HG03060 (cell line): ENCODE results near the gene CLCN1.
A peak's percentile ranks its signal among the peaks of the same experiment; 100 is the strongest.

ENCODE experiments used
- ATAC-seq: cut with Tn5 transposase; IDR thresholded peaks from one replicate; pipeline ENCODE4 v1.9.1; 2021; ENCODE audit warnings: low read depth, moderate number of reproducible peaks; ENCODE audit not compliant: unreplicated experiment

The CLCN1 gene

DNA sequence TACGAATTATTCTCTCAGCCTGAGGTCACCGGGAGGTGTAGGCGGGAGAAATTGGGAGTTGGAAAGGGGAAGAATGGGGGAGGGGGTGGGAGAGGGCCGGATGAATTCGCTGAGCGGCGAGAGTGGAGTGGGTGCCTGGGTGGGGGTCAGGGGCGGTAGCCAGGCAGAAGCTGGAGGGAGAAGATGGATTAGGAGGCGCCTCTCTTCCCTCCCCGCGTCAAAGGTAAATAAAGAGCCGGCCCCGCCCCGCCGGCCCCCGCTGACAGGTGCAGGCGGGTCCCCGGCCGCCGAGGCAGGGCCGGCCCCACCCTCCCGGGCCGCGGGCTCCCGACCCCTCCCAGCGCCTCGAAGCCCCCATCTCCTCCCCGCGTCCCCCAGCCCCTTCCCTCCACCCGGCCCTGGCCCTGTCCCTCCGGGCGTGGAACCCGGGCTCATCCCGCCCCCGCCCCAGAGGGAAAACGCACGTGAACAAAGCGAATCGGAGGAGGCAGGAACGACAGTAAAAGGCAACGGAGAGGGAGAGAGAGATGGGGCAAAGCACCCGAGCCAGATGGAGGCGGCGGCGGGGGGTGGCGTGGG lies 45.7 kb downstream of the CLCN1 start:
- no peak for ATAC-seq

DNA sequence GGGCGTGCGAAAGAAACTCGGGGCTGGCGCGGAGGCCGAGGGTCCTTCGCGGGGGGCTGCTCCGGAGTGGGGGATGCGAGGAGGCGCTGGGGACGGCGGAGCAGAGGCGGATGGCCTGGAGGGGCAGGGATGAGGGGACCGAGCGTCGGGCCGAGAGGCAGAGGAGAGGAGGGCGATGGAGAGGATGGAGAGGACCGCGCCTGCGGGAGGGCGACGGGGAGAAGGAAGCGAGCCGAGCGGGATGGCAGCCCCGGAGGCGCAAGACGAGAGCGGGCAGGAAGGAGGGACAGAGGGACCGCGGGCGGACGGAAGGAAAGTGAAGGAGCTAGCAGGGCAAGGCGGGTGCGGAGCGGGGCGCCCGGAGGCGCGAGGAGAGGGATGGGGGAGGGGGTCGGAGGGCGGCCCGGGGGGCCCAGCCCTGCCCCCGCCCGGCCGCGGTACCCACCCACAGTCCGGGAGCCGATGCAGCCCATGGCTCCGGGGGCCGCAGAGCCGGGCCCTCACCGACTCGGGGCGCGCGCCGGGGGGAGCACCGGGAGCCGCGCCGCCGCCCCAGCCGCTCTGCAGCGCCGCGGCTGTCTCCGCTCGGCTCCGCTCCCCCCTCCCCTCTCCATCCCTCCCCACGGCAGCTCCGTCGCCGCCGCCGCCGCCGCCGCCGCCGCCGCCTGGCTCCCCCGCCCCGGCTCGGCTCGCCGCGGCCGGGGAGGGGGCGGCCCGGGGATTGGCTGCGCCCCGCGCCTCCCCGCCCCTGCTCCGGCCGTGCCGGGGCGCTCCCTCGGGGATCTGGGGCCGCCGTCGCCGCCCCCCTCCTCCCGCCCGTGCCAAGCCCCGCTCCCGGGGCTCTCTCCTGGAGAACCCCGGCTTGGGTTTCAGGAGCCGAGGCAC lies 46.5 kb downstream of the CLCN1 start, which contains the start of gene FAM131B:
TSS of gene FAM131B (minus strand) at position 583 of the 885 bp plus-strand sequence. CDS start at position 473, 110 bp downstream.
- no peak for ATAC-seq

DNA sequence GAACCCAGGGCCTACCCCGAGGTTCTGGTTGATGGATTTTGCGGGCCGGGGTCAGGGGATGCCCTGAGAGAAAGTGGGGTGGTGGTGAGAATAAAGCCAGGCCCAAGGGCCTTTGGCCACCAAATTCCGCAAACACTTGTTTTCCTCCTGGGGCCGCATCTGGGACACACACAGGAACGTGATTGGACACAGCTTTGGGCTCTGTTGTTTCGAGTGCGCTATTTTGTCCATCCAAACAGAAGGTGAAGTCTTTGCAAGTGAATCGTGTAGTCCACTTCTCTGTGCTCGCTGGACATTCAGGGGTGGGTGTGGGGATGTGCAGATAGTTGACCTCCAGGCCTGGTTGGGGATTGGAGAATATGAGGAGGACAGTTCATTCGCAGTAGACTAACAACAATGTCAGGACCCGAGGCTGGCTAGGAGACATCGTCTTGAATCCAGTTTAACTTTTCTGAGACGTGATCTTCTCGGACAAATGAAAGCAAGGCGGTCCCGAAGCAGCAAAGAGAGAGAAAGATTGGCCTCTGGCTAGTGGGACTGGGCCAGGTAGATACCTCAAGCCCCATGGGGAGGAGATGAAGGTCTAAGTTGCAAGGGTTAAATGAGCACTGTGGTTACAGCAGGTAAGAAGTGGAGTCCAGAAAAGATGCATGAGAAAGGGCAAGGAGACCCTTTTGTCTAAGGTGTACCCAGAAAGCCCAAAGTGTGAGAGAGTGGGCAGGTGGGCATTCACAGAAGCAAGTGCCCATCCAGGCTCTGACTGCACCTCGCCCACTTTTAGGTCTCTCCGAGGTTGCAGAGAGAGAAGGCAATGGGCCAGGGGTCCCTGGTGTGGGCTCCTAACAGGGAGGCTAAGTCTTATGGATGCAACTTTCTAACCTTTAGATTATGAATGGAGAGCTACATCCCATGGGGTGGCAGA lies 47.4 kb downstream of the CLCN1 start:
- ATAC-seq, result no peak

- no peak for ATAC-seq
Measured at GRCh38 chr7:143367972-143368371, 52.1 kb downstream of the CLCN1 start.

GRCh38 chr7:143368387-143368786 lies 52.5 kb downstream of the CLCN1 start:
- ATAC-seq, result no peak

- ATAC-seq, result no peak
Measured at GRCh38 chr7:143369678-143370651, 54.1 kb downstream of the CLCN1 start.

GRCh38 chr7:143372070-143372469 lies 56.2 kb downstream of the CLCN1 start:
- no peak for ATAC-seq

DNA sequence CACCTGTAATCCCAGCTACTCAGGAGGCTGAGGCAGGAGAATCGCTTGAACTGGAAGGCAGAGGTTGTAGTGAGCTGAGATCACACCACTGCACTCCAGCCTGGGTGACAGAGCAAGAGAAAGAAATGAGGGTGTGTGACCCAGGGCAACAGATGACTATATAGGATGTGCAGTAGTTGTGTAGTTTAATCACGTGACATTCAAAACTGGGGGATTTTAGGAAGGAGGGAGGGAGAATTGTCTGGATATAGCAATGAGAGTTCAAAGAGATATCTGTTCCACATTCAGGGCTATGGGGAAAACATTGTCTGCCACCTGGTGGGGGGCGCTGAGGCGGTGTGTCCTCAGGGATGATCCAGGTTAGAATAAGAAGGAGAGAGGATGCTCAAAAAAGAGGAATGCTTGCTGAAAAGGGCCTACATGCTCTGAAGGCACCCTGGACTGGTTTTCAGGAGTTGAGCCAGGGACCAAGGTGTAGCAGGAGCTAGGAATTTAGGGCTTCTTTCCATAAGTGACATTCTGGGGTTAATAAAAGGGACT lies 57.4 kb downstream of the CLCN1 start:
- ATAC-seq, result no peak

DNA sequence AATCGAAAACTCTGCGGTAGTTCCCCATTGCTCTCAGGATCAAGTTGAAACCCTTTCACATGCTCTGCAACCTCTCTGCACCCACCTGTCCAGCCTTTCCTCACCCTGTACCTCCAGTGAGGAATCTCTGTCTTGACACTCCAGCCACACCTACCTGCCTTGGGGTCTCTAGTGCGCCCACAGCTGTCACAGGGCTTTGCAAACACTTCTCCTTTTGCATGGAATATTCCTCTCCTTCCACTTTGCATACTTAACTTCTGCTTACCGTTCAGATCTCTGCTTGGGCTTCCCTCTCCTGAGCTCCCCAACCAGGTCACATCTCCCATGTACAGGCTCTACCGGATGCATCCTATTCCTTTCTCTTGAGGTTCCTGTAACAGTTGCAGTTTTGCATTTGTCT lies 58.6 kb downstream of the CLCN1 start:
- no peak for ATAC-seq

- no peak for ATAC-seq
Measured at GRCh38 chr7:143375298-143376034, 59.6 kb downstream of the CLCN1 start.

DNA sequence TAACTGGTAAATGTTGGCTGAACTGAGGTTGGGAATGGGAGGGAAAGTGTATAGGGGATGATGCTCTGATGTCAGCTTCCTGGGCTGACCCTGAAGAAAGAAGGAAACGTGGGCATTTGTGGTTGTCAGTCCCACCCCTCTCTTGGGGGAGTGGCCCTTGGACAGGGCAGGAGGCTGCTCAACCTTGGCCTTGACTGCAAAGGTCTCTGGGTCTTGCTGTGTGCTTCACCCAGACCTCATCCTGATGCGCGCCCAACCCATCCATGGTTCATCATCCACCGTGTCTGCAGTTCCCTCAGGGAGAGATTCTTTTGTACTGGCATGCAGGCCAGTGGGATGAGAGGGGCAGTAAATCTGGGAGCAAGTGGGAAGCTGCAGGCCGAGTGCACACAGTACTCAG lies 60.5 kb downstream of the CLCN1 start:
- ATAC-seq, result no peak

GRCh38 chr7:143379611-143380259 lies 63.8 kb downstream of the CLCN1 start:
- ATAC-seq, result no peak

GRCh38 chr7:143380260-143380645 lies 64.3 kb downstream of the CLCN1 start:
- peak; percentile 3 for ATAC-seq

DNA sequence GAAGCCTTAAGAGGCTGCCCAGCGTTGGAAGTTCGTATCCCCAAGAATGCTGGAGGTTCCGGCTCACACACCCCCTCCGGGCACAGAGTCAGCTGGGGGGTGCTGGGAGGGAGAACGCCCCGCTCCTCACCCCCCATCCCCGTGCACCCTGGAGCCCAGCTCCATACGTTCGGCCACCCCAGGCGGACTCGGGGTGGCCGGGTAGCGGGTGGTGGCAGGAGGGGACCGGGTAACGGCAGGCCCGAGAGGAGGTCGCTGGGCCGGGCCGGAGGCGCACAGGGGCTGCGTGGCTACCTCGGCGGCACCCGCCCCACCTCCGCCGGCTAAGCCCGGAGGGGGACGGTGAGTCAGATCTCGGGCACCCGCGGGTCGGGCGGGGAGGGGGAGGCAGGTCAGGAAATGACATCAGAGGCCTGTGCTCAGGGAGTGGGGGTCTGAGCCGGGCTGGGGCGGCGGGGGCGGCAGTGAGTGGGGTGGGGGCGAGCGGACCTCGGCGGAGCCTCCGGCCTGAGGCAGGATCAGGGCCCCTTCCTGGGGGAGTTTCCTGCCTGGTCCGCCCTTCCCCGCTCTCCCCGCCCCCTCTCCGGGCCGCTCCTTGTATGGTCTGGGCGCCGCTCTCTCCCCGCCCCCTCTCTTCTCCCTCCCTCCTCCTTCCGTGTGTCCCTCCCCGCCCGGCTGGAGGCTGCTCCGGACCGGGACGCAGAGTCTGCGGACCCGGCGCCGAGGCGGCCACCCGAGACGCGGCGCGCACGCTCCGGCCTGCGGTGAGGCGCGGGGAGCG lies 64.9 kb downstream of the CLCN1 start, which contains the start of gene ZYX:
TSS of gene ZYX (plus strand) at position 700 of the 781 bp plus-strand sequence. CDS start 227 bp downstream, outside the sequence.
- ATAC-seq, result peak; percentile 40

GRCh38 chr7:143381427-143382125 lies 65.7 kb downstream of the CLCN1 start:
- ATAC-seq, result no peak

DNA sequence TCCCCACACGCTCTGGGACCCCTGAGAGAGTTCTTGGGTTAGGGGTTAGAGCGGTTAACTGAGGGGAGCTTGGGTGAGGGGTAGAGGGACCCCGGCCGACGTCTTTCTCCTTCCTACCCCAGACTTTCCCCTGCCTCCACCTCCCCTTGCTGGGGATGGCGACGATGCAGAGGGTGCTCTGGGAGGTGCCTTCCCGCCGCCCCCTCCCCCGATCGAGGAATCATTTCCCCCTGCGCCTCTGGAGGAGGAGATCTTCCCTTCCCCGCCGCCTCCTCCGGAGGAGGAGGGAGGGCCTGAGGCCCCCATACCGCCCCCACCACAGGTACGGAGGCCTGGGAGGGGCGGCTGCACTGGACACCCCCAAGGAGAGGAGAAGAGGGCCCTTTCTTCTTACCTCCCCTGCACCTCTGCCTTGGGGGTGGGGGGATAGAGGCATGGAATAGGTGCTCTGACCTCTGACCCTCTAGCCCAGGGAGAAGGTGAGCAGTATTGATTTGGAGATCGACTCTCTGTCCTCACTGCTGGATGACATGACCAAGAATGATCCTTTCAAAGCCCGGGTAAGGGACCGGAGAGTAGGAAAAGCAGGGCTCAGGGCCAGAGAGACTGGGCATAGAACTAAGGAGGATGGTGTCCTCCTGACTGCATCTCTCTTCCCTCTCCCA lies 66.3 kb downstream of the CLCN1 start:
- ATAC-seq, result no peak
